Cardiac muscle cell (in vitro differentiated cells and primary cell): ENCODE data around the gene ST7. TPM values are rescaled to one million over a fixed set of nuclear protein-coding genes. Genes with fewer than 3 reads are reported as not detected.

Experiments used
- DNase-seq, 2 donors: peaks; one replicate each; pipeline versions ENCODE4 v3.0.0 to v3.0.0-alpha.2; 2010 to 2017; ENCODE audit warnings: low read depth in 1 of 2, low spot score in 1 of 2
- H3K27ac ChIP-seq: fragments of 200-600 bp; sonication (generic); 2 replicates; pipeline ENCODE4 v1.5.1; 2016
- H3K27me3 ChIP-seq: fragments of 200-600 bp; sonication (generic); 2 replicates; pipeline ENCODE4 v1.6.0; 2016; ENCODE audit warnings: control low read depth
- H3K36me3 ChIP-seq: fragments of 200-600 bp; sonication (generic); 2 replicates; pipeline ENCODE4 v1.5.1; 2016; ENCODE audit warnings: control low read depth
- H3K4me1 ChIP-seq: fragments of 200-600 bp; sonication (generic); 2 replicates; pipeline ENCODE4 v1.8.1; 2017; ENCODE audit warnings: low read depth, mild to moderate bottlenecking, mixed run types
- H3K4me3 ChIP-seq: fragments of 200-600 bp; sonication (generic); 2 replicates; pipeline ENCODE4 v1.5.1; 2016; ENCODE audit warnings: mild to moderate bottlenecking
- H3K9me3 ChIP-seq: fragments of 200-600 bp; sonication (generic); 2 replicates; pipeline ENCODE4 v1.5.1; 2017; ENCODE audit warnings: low read depth, mild to moderate bottlenecking, control low read depth
- polyA plus RNA-seq: library from polyadenylated mRNA; unstranded; fragments of >200 nt; fragmentation: Nextera tagmentation; extraction: Ambion mirVana; gene quantifications from 2 replicates; pipeline ENCODE4 v1.2.1, GENCODE V29; 2016
- total RNA-seq: library from RNA; depleted of rRNA; stranded (reverse); fragments of >200 nt; gene quantifications from 2 replicates; pipeline ENCODE4 v1.2.3, GENCODE V29; 2016
- TF ChIP-seq, protein P1 (sequence below): IDR thresholded peaks from 2 replicates; pipeline ENCODE4 v1.5.1; 2012; ENCODE audit warnings: low read depth, mild to moderate bottlenecking, low read length

The ST7 gene
- total and polyA plus RNA-seq, 2 experiments from 2014 or later: 83.5 to 96.7 TPM

DNA sequence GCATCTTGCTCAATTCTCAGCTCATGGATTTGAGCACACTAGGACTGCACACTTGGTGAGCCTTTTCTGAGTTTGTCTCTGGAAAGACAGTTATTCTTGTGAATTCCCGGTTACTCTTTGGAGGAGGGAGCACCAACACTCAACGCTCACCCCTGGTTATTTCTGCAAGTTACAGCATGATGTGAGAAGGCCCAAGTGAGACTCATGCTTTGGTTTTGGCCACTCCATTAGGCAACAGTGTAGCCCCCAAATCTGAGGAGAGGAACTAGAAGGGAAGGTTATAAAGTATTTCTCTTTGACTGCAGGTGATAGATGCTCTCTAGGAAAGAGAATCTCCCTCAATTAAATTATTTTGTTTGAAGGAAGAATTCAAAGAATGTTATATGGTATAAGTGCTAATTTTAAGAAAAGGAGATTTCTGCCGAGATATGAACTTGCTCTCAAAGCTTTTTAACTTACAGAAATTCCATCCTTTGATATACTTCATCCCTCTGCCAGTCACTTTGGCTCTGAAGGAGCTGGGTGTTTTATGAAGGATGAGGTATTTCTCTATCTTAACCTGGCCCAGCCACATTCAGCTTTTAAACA, 186.2 kb downstream of the ST7 start:
- Histone ChIP-seq H3K9me3 (no peaks in the 10 kb centered on the region), H3K4me1 (peaks cover 15% of the 10 kb centered on the region), H3K36me3 (peaks cover 73% of the 10 kb centered on the region), H3K4me3 (no peak overlapping the region), H3K27ac (peak overlapping the region; percentile 57), H3K27me3 (no peaks in the 10 kb centered on the region)
- TF ChIP-seq, protein P1, sequence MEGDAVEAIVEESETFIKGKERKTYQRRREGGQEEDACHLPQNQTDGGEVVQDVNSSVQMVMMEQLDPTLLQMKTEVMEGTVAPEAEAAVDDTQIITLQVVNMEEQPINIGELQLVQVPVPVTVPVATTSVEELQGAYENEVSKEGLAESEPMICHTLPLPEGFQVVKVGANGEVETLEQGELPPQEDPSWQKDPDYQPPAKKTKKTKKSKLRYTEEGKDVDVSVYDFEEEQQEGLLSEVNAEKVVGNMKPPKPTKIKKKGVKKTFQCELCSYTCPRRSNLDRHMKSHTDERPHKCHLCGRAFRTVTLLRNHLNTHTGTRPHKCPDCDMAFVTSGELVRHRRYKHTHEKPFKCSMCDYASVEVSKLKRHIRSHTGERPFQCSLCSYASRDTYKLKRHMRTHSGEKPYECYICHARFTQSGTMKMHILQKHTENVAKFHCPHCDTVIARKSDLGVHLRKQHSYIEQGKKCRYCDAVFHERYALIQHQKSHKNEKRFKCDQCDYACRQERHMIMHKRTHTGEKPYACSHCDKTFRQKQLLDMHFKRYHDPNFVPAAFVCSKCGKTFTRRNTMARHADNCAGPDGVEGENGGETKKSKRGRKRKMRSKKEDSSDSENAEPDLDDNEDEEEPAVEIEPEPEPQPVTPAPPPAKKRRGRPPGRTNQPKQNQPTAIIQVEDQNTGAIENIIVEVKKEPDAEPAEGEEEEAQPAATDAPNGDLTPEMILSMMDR: no peak
- no peak for DNase-seq

DNA sequence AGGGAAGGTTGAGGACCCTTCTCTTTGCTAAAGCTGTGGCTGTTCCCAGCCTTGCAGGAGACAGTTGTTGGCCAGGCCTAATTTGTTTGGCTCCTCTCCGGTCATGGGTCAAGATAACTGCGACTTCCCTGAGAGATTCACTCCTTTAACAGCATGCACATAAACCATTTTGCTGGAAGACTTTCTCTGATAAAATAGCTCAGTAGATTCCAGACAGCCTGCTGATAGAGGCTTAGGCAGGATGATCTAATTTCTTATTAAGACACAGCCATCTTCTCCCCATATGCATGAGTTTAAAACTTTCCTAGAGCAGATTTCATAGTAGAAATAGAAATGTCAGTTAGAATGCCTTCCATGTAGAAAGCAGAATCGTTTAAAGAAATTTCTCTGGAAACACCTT, 187.6 kb downstream of the ST7 start:
- no peaks in the 10 kb centered on the region for H3K27me3 ChIP-seq
- H3K4me1 ChIP-seq: peaks cover 15% of the 10 kb centered on the region
- no peak for DNase-seq
- H3K36me3 ChIP-seq: peaks cover 61% of the 10 kb centered on the region
- TF ChIP-seq, protein P1: no peak
- H3K9me3 ChIP-seq: no peaks in the 10 kb centered on the region
- peak overlapping the region; percentile 65 for H3K27ac ChIP-seq
- no peak overlapping the region for H3K4me3 ChIP-seq

DNA sequence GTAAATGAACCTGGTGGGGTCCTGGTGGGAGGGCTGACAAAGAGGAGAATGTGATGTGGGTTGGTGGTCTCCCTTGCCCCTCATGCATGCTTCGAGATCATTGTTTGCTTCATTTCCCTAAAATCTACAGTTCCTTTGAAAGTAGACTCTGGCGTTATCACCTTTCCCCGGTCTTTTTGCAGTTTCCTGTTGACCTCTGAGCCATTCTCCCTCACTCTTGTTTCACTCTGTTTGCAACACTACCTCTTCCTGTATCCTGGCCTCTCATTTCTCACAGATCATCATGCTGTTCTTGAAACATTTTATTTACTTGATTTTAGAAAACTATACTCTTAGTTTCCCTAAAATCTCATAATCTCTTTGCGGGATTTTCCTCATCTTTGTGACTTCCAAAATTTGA, 189.8 kb downstream of the ST7 start:
- no peaks in the 10 kb centered on the region for H3K27me3 ChIP-seq
- peaks cover 20% of the 10 kb centered on the region for H3K4me1 ChIP-seq
- no peaks in the 10 kb centered on the region for H3K9me3 ChIP-seq
- H3K4me3 ChIP-seq: no peak overlapping the region
- no peak for DNase-seq
- TF ChIP-seq, protein P1: no peak
- peaks cover 40% of the 10 kb centered on the region for H3K36me3 ChIP-seq
- peak overlapping the region; percentile 39 for H3K27ac ChIP-seq

DNA sequence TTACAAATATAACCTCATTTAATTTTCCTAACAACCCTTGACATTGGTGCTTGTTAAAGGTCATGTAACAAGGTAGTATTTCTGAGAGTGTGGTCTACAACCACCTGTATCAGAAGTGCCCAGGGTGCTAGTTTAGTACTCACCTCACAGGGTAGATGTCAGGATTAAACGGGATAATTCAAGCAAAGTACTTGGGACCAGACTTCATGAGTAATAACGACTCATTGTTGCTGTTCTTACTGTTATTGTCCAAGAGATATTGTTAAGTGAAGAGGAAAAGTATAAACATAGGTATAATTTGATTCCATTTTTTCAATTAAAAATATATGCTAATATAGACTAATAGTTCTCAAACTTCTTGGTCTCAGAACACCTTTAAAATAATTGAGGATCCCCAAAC, 190.3 kb downstream of the ST7 start:
- H3K27me3 ChIP-seq: no peaks in the 10 kb centered on the region
- H3K4me1 ChIP-seq: peaks cover 20% of the 10 kb centered on the region
- H3K9me3 ChIP-seq: no peaks in the 10 kb centered on the region
- TF ChIP-seq, protein P1: no peak
- DNase-seq: no peak
- H3K36me3 ChIP-seq: peaks cover 37% of the 10 kb centered on the region
- peak overlapping the region; percentile 39 for H3K27ac ChIP-seq
- H3K4me3 ChIP-seq: no peak overlapping the region

DNA sequence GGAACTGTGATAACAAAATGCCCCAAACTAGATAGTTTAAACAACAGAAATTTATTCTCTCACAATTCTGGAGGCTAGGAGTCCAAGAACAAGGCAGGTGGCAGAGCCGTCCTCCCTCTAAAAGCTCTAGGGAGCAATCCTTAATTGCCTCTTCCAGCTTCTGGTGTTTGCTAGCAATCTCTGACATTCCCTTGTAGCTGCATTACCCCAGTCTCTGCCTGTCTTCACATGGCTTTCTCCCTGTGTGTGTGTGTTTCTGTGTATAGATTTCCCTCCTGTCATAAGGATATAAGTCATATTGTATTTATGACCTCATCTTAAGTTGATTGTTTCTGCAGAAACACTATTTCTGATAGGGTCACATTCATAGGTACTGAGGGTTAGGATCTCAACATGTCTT, 192.0 kb downstream of the ST7 start:
- no peak for DNase-seq
- peak overlapping the region; percentile 75 for H3K27ac ChIP-seq

More for the DNA sequence above, 192.0 kb downstream of the ST7 start:
- no peak overlapping the region for H3K4me3 ChIP-seq
- TF ChIP-seq, protein P1: no peak
- H3K9me3 ChIP-seq: no peaks in the 10 kb centered on the region
- peaks cover 20% of the 10 kb centered on the region for H3K4me1 ChIP-seq
- peaks cover 19% of the 10 kb centered on the region for H3K36me3 ChIP-seq
- no peaks in the 10 kb centered on the region for H3K27me3 ChIP-seq
